Thyroid gland (tissue), 4 donors: ENCODE measurements around the gene KRTAP5-7.

ENCODE experiments used
- CTCF ChIP-seq, 6 experiments: fragments of 200-600 bp in 3 of 6; fragments of 450-650 bp in 3 of 6; sonication (generic) in 3 of 6; IDR thresholded peaks; one replicate each; pipeline ENCODE4 v1.5.1; 2016 to 2019; ENCODE audit warnings: antibody characterized with exemption in 6 of 6, mild to moderate bottlenecking in 2 of 6, inconsistent platforms in 1 of 6, moderate library complexity in 1 of 6
- POLR2A ChIP-seq, 2 donors: fragments of 450-650 bp; IDR thresholded peaks; one replicate each; pipeline ENCODE4 v1.6.1; 2017; ENCODE audit warnings: antibody characterized with exemption in 2 of 2, mild to moderate bottlenecking in 2 of 2, moderate library complexity in 1 of 2

DNA sequence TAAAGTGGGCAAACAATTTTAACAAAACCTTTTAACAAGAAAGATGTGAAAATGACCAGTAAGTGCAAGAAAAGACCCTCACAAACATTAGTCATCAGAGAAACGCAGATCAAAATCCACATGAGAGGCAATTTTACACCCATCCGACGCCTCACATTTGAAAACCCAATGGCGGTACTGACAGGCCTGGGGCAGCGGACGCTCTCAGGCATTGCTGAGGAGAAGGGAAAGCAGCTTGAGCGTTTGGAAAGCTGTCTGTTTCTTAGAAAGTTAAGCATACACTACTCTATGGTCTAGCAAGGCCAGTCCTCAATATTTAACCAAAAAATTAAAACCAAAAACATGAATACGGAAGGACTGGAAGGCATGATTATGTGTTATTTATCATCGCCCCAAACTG, 8.8 kb downstream of the KRTAP5-7 start:
- TF ChIP-seq CTCF (IDR thresholded peaks at IDR 0.05) (no peak), POLR2A (IDR thresholded peaks at IDR 0.05) (no peak)
